HG03354 (cell line): ENCODE data around the gene POLR3E.
"Not testable (repeated sequence)": the region's sequence is repeated elsewhere in the genome, so short reads cannot be mapped to it uniquely, and the experiment has no call there.

ENCODE experiments used
- ATAC-seq: cut with Tn5 transposase; IDR thresholded peaks from one replicate; pipeline ENCODE4 v1.9.1; 2021; ENCODE audit warnings: mild to moderate bottlenecking; ENCODE audit not compliant: unreplicated experiment, poor library complexity, severe bottlenecking

The POLR3E gene

DNA sequence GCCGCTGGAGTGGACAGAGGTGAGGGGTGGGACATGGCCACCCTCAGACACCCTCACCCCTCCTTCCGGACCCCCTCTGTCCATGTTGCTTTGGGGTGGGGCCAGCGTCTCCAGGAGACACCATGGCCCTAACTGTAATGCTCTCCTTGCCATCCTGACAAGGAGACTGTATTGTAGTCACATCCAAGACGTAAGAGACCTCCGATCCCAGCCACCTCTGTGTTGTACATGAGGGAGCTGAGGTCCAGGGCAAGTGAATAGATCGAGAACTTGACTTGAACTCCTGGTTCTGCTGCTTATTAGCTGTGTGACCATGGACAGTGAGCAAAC, 30.2 kb downstream of the POLR3E start:
- ATAC-seq: no peak

DNA sequence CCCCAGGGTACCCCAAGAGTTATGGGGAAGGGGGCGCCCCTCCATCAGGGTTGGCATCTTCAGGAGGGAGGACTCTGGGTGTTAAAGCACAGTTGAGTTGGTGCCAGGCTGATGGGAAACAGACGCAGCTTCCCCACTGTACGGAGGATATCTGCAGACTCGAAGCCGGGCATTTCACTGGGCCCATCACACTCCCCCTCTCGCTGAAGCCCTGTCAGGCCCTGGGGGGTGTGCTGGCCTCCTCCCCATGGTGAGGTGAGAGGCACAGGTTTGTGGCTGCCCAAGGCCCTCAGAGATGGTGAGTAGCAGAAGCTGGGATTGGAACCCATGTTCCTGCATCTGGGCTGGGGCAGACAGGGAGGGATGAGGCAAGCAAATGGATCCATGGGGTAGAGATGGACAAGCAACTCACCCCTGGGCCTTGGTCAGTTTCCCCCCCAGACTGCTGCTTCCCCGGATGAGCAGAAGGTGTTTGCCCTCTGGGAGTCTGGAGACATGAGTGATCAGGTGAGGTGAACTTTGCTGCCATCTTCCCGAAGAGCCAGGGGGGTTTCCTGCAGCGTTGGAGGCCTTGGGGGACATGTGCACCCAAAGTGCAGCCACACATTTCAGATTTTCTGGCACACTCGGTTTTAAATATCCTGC, 31.0 kb downstream of the POLR3E start:
- no peak for ATAC-seq

DNA sequence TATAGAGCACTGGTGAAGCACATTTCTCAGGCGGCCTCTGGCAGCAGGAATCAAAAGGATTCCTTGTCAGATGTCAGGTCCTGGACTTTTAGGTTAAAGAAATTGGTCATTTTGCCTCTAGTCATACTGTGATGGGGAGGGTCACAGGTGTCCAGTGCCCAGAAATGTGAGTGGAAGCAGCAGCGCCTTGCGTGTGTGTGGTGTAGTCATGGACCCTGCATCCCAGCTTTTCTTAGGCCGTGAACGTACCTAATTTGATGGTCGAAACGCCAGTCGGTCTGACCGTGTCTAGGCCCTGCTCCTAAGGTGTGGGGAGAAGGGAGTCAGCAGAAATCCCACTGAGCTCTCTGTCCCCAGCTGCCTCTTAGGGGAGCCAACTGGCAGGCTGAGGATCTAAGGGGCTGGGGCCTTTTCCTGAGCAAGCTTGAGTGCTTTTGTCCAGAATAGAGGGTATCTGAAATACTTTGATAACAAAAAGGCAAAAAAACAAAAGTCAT, 32.0 kb downstream of the POLR3E start:
- no peak for ATAC-seq

- no peak for ATAC-seq
These were observed 33.1 kb downstream of the POLR3E start for GRCh38 chr16:22330326-22330725.

- no peak for ATAC-seq
These were observed 36.3 kb downstream of the POLR3E start for GRCh38 chr16:22333457-22333994.

DNA sequence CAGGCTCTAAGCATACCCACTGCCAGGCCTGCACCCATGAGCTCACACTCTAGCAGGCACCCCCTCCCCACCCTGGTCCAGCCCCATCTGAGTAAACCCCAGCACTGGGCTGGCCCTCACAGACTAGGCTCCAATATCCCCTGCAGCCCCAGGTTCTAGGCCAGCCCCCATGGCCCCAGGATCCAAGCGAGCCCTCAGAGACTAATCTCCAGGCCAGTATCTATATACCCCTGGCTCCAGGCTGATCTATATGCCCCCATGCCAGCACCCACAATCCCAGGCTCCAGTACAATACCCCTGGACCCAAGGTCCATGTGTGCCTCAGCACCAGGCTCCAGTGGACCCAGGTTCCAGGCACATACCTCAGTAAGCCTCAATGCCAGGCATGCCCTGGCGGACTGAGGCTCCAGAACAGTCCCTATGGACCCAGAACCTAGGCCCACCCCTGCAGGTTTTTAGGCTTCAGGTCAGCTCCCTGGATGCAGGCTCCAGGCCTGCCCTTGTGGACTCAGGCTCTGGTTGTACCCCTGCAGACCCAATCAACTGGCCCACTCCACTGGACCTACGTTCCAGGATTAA, 38.5 kb downstream of the POLR3E start:
- ATAC-seq: no peak

- ATAC-seq: no peak
These were observed 39.4 kb downstream of the POLR3E start for GRCh38 chr16:22336581-22336980.

- no peak for ATAC-seq
These were observed 39.8 kb downstream of the POLR3E start for GRCh38 chr16:22337045-22337444.

DNA sequence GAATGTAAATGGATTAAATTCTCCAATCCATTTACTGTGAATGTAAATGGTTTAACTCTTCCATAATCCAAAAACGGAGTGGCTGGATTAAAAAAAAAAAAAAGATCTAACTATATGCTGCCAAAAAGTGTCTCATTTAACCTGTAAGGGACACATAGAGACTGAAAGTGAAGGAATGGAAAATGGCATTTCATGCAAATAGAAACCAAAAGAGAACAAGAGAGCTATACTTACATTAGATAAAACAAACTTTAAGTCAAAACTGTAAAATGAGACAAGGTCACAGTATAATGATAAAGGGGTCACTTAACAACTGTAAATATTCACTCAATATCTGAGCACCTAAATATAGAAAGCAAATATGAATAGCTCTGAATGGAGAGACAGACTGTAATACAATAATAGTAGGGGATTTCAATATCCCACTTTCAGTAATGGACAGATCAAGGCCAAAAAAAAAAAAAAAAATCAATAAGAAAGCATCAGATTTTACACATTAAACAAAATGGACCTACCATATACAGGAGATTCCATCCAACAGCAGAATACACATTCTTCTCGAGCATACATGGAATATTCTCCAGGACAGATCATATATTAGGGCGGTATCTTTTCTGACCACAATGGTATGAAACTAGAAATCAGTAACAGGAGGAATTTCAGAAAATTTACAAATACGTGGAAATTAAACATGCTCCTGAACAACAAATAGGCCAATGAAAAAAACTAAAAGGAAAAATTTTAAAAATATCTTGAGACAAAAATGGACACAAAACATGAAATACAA, 40.8 kb downstream of the POLR3E start:
- ATAC-seq: no peak

DNA sequence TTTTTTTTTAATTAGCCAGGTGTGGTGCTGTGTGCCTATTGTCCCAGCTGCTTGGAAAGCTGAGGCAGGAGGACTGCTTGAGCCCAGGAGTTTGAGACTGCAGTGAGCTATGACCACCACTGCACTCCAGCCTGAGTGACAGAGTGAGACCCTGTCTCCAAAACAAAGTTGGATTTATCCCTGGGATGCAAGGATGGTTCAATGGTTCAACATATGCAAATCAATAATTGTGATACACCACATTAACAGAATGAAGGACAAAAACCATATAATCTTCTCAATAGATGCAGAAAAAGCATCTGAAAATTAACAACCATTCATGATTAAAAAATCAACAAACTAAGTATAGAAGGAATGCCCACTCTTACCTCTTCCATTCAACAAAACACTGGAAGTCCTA, 43.7 kb downstream of the POLR3E start:
- ATAC-seq: no peak

GRCh38 chr16:22342082-22342481, 44.9 kb downstream of the POLR3E start:
- no peak for ATAC-seq

DNA sequence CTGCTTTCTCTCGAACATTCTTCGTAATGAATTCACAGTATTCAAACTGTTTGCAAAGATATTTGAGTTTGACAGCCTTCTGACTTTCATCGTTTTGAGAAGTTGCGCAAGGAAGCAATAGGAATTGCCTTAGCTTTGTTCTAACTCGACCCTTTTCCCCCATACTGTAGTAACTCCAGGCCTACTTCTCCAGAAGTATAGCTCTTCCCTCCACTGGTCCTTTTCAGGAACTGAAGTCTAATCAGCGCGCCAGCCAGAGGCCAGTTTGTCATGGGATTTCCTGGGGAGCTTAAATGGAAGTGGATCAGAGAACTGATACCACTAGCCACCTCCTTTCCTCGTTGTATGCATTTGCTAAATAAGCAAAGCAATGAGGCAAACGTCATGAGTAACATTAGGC, 49.3 kb downstream of the POLR3E start:
- no peak for ATAC-seq

DNA sequence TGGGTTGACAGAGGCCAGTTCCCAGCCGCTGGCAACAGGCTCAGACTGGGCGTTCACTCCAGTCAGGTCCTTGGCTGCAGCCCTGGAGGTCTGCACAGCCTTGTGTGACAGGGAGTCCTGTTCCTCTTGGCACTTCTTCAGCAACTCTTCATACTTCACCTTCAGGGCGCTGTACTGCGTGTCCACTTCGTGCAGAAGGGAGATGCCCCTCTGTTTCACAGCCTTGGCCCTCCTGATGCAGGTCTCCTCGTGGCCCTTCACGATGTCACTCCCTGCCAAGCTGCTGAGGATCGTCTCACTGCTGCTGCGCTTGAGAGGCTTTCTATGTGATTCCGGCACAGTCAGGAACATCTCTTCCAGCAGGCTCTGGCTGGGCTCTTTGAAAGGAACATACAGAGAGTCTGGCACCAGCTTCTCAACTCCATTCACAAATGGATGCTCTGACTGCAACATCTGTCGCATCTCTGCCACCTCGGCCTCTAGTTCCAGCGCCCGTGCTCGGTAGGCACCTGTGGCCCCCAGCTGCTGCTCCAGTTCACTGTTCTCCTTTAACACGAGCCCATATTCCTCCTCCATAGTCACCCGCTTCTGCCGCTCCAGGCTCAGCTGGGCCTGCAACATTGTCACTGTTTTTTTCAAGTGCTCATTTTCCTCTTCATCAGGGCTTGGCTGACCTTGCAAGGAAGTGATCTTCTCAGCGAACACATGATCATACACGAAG, 50.1 kb downstream of the POLR3E start:
- no peak for ATAC-seq

- ATAC-seq: no peak
These were observed 51.1 kb downstream of the POLR3E start for GRCh38 chr16:22348291-22348690.

DNA sequence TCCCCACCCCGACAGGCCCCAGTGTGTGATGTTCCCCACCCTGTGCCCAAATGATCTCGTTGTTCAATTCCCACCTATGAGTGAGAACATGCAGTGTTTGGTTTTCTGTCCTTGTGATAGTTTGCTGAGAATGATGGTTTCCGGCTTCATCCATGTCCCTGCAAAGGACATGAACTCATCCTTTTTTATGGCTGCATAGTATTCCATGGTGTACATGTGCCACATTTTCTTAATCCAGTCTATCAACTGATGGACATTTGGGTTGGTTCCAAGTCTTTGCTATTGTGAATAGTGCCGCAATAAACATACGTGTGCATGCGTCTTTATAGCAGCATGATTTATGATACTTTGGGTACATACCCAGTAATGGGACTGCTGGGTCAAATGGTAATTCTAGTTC, 53.8 kb downstream of the POLR3E start:
- ATAC-seq: not testable (repeated sequence)

DNA sequence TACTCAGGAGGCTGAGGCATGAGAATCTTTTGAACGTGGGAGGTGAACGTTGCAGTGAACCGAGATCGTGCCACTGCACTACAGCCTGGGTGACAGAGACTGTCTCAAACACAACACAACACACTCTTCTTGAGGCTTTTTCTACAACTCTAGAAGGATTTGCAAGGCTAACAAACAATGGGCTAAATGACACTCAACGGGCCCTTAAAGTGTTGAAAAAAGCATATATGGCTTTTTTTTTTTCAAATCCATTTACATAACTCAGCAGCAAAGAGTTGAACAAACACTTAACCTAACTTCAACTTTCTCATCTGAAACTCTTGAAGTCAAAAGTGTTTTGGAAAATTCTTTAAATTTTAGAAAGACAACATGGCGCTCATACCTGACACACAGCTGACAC, 54.9 kb downstream of the POLR3E start:
- ATAC-seq: no peak

DNA sequence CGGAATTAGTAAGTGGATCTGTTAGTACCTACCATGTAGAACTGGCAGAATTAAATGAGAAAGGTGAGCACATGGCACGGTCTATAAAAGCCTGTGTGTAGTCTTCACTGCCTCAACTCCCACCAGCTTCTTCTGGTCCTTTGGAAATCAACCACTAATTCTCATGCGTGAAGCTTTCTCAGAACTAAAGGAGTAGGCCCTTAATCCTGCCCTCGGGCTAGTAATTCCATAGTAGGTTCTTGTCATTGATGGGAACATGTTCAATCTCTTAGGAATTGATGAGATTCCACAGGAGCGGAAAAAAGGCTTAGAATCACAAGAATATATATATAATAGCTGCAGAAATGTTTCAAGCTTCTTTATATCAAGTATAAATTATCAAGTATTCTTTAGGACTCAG, 55.5 kb downstream of the POLR3E start:
- no peak for ATAC-seq

DNA sequence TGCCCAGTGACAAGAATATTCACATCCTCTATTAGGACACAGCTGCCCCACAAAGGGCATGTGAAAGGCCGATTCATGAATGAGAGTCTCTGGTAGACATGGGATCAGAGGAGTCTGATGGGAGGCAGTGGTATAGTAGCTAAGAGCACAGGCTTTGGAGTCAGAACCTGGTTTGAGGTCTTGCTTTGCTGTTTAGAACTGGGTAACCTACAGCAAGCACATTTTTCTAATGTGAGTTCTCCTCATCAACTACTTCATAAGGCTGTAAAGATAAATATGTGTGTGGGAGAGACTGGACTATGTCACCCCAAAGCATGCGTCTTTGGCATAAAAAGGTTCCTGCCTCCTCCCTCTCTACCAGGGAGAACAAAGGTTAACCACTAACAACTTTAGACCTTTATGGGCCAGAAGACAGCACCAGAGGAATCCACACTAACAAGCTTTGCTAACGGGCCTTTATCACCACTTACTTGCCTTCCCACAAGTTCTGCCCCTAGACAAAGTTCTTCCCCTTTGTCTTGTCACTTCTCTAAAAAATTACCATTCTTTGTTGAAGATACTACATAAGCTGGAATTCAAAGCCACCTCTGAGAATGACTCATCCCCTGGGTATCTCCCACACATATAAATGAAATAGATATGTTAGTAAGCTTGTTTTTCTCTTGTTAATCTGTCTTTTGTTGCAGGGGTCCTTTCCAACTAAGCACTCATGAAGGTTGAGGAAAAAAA, 56.1 kb downstream of the POLR3E start:
- ATAC-seq: no peak

- ATAC-seq: no peak
These were observed 56.8 kb downstream of the POLR3E start for GRCh38 chr16:22353933-22354541.
